ENCODE data around the gene CHN1. TPM values are rescaled to one million over a fixed set of nuclear protein-coding genes. Genes with fewer than 3 reads are reported as not detected.

CHN1 gene
- total and polyA plus RNA-seq, 2 of the 8 experiments (the other 6 are each of a cell fraction or from before 2014, with no cell fraction given) = 54.0 to 65.7 TPM

- no peak for TF ChIP-seq CHD7 (IDR thresholded peaks at IDR 0.05; ENCODE audit: insufficient replicate concordance, low read length)
- TF ChIP-seq RAD21 (IDR thresholded peaks at IDR 0.05 in 1 of 2, conservative IDR thresholded peaks at IDR 0.05 in 1 of 2; ENCODE audit: low read depth in 2 of 2, low read length in 2 of 2) = no peak
- no peak for TF ChIP-seq TCF12 (IDR thresholded peaks at IDR 0.05; ENCODE audit: low read depth, low read length)
- TF ChIP-seq GABPA (IDR thresholded peaks at IDR 0.05; ENCODE audit: borderline replicate concordance, insufficient read depth, low read length) = no peak
- TF ChIP-seq CTCF (IDR thresholded peaks at IDR 0.05; ENCODE audit: control extremely low read depth in 1 of 3, insufficient read depth in 1 of 3, low read depth in 1 of 3, low read length in 3 of 3) = no peak
- TF ChIP-seq KDM4A (IDR thresholded peaks at IDR 0.05; ENCODE audit: low read depth, low read length, severe bottlenecking) = no peak
- no peak for TF ChIP-seq BRCA1 (IDR thresholded peaks at IDR 0.05; ENCODE audit: low read depth, low read length)
- TF ChIP-seq CREB1 (IDR thresholded peaks at IDR 0.05) = no peak
These were observed 216.8 kb downstream of the CHN1 start (continued) for GRCh38 chr2:174788291-174788929.

All from H1 (cell line).